ENCODE data around the gene NDUFS8.
A peak's percentile ranks its signal among the peaks of the same experiment; 100 is the strongest.

NDUFS8 gene

DNA sequence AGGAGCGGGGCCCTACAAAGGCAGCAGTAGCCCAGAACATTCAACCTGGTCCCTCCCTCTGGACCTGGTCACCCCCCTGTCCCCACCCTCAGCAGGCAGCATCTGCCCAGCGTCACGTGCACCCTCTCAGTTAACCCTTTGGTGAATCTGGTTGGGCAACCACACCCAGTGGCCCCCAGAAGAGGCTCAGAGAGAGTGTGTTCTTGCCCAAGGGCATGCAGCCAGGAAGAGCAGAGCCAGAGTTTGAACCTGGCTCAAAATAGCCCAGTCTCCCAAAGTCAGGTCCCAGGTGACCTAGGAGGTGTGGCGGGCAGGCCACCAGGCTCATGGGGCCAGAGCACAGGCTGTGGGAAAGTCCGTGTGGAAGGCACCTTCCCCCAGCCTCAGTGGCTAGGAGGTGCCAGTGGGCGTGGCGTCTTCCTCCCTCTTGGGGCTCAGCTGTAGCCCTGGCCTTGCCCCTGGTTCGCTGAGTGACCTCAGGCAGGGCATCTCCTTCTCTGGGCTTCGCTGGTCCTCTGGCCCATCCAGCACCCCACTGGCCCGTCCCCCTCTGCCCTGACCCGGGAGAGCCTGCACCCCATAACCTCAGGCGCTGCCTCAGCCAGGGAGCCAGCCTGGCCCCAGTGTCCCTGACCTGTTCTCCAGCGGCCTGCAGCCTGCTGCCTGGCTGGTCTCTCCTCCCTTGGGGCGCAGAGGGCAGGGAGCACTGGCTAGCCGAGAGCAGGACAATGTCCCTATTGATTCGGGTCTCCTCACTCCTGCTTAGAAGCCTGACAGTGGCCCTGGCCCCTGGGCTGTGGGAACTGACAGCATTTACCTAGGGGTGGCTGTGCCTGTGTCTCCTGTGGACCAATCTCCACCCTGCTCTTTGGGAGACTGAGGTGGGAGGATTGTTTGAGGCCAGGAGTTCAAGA is 13.3 kb upstream of the NDUFS8 start:
- no peak for DNase-seq

DNA sequence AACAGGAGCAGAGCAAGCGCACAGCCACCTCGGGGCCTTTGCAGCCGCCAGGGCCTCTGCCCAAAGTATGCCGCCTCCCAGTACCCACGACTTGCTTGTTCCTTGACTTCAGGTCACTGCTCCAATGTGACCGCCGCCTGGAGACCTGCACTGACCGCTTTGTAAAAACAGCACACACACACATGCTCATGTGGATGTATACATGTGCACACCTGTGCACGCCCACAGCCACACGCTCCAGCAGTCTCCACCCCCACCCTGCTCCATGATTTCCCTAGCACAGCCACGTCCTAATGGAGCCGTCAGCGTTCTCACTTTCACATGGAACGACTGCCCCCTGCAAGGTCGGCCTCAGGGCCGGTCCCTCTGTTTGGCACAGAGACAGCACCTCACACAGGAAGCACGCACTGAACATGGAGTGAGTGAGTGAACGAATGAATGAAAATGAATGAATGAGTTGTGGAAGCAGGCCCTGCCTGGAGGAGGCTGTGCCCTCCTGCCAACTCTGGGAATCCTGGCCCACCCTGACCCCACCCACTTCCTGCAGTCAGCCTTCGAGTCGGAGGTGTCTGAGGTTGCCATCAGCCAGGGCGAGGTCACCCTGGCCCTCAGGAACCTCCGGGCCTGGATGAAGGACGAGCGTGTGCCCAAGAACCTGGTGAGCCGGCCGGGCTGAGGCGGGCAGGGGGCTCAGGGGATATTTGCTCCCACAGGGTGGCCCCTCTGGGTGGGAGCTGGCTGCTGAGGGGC is 12.3 kb upstream of the NDUFS8 start:
- DNase-seq: no peak

DNA sequence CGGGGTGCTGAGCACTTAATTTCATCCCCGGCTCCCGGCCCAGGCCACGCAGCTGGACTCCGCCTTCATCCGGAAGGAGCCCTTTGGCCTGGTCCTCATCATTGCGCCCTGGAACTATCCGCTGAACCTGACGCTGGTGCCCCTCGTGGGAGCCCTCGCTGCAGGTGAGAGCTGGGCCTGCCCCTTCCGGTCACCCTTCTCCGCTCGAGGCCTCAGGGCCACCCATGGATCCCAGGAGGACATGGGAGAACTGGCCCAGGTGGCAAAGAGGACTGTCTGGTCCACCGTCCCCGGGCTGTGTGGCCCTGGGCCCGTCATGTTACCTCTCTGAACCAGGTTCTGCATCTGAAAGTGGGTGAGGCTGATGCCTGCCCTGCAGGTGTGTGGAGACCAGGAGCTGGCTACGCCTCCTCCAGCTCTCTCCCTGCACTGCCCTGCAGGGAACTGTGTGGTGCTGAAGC is 11.7 kb upstream of the NDUFS8 start:
- DNase-seq: no peak

- DNase-seq: no peak
These were observed 11.0 kb upstream of the NDUFS8 start for GRCh38 chr11:68019486-68019885.

- DNase-seq: no peak
These were observed 9.9 kb upstream of the NDUFS8 start for GRCh38 chr11:68020575-68020974.

- DNase-seq: no peak
These were observed 9.2 kb upstream of the NDUFS8 start for GRCh38 chr11:68021167-68021787.

DNA sequence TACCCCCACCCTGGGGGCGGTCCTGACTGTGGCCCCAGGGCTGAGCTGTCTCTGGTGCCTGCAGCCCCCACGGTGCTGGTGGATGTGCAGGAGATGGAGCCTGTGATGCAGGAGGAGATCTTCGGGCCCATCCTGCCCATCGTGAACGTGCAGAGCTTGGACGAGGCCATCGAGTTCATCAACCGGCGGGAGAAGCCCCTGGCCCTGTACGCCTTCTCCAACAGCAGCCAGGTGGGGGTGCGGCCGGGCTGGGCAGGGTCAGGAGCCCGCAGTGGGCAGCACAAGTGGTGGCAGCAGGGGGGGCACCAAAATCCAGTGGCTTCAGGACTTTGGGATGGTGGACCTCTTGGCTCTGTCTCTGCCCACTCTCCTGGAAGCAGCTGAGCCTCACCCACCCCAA is 8.0 kb upstream of the NDUFS8 start:
- no peak for DNase-seq

DNA sequence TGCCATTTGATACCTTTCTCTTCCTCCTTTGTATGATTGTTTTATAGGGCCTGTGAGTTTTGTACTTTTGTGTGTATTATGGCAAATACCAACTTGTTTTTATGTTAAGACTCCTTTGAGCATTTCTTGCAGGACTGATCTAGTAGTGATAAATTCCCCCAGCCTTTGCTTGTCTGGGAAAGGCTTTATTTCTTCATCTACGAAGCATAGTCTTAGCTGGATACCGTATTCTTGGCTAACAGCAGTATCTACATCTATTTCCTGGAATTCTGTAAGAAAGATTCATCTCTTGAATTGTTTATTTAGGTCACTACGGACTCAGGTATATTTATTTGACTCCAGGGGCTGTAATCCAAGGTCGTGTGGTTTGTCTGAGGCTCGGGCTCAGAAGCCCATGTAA is 6.0 kb upstream of the NDUFS8 start:
- DNase-seq: no peak

DNA sequence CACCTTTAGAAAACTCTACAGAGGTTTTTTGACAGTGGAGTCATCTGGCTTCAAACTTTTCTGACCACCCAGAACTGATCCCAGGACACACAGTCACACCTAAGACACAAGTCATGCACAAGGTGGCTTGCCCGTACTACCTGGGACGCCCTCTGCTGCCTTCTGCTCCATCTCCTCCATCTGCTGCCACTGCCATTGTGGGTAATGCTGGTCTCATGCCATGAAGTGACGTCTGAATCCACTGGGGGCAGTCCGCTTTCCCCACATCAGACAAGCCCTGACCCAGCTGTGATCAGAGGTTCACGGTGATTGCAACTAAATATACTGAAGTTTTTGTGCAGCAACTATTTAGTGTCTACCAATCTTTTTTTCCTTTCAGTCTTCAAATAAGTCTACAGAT is 5.4 kb upstream of the NDUFS8 start:
- no peak for DNase-seq

- DNase-seq: no peak
These were observed 3.9 kb upstream of the NDUFS8 start for GRCh38 chr11:68026391-68027105.

DNA sequence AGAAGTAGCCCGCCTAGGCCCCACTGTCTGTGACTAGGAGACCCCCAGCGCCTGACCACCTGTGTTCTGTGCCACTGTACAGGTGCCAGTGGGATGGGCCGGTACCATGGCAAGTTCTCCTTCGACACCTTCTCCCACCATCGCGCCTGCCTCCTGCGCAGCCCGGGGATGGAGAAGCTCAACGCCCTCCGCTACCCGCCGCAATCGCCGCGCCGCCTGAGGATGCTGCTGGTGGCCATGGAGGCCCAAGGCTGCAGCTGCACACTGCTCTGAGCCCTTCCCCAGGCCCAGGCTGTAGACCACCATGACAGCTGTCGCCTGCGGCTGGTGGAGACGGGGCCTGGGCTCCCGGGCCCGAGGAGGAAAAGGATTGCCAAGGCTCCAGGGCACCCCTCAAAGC is 2.8 kb upstream of the NDUFS8 start:
- no peak for DNase-seq

GRCh38 chr11:68028802-68029545 is 1.5 kb upstream of the NDUFS8 start:
- no peak for DNase-seq

GRCh38 chr11:68031144-68031464 is 623 bp downstream of the NDUFS8 start:
- DNase-seq: peak; percentile 20

DNA sequence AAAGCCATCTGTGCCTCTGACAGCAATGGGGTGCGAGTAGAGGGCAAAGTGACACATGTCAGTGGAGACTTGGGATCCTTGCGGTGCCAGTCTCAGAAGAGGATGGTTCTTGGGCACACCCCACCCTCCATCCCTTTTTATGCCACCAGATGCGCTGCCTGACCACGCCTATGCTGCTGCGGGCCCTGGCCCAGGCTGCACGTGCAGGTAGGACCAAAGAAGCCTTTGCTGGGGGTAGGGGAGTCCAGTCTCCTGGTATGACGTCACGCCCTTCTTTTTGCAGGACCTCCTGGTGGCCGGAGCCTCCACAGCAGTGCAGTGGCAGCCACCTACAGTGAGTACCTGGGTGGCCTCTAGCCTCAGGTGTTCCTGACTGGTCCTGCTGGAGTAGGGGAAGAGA is 1.5 kb downstream of the NDUFS8 start:
- no peak for DNase-seq

DNA sequence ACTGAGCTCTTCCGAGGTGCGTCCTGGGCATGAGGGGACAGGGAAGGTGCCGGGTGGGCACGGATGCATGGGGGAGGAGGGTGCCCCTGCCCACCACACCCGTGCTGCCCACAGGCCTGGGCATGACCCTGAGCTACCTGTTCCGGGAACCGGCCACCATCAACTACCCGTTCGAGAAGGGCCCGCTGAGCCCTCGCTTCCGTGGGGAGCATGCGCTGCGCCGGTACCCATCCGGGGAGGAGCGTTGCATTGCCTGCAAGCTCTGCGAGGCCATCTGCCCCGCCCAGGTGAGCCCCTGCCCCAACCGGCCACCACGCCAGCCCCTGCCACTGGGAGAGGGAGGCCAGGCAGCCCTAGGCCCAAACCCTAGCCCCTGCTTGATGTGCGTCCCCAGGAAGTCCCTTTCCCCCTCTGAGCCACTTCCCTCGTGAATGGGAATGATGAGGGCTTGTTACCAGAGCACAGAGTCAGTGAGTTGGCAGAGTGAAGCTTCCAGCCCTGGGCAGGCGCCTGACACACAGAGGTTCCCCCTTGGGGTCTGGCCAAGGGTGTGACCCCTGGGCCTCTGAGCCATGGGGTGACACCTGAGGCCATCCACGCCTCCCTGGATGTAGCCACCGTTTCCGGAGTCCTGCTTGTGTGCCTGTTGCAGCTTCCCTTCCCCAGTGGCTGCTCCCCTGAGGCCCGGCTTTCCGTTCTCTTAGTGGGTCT is 2.7 kb downstream of the NDUFS8 start:
- DNase-seq: no peak

DNA sequence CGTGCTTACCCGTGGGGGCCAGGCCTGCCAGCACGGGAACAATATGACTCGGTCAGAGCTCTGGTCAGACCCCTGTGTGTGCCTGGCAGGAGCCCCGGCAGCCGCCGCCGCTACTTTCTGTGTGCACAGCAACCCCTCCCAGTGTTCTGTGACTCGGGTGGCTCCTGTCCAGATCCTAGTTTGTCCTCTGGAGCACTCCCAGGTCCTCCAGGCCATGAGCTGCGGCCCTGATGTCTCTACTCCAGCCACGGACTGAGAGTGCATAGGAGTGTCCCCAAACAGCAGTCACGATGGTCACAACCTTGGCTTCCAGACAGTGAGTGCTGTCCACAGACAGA is 3.2 kb downstream of the NDUFS8 start:
- DNase-seq: no peak

GRCh38 chr11:68035266-68035876 is 4.9 kb downstream of the NDUFS8 start:
- no peak for DNase-seq

- no peak for DNase-seq
These were observed 5.7 kb downstream of the NDUFS8 start for GRCh38 chr11:68036141-68036716.

- DNase-seq: peak; percentile 54
These were observed 6.3 kb downstream of the NDUFS8 start for GRCh38 chr11:68036717-68037239.

- DNase-seq: no peak
These were observed 7.1 kb downstream of the NDUFS8 start for GRCh38 chr11:68037411-68038225.

Measured in activated CD4-positive, alpha-beta T cell treated with anti-CD3 and anti-CD28 coated beads, Interleukin-2, Interleukin-6, amounts not matched to agents 100 ng/mL and 50 ng/mL, durations not matched to agents 16 hours and 8 hours (primary cell).